Body of pancreas (tissue), 4 donors: ENCODE results near the gene LASP1NB.

Experiments
- ATAC-seq: fragments of 150-250 bp; one replicate; pipeline ENCODE4 v1.9.1; 2016
- DNase-seq, 4 donors: peaks; one replicate each; pipeline ENCODE4 v3.0.0-alpha.2; 2019
- H3K27ac ChIP-seq, 4 donors: fragments of 200-600 bp; sonication (generic); 1 replicate in 3 of 4; 2 replicates in 1 of 4; pipeline versions ENCODE4 v1.5.1 to v1.6.1; 2016 to 2019; ENCODE audit warnings: mild to moderate bottlenecking in 1 of 4, mixed read lengths in 1 of 4, moderate library complexity in 1 of 4
- H3K27me3 ChIP-seq, 2 donors: fragments of 200-600 bp; sonication (generic); one replicate each; pipeline ENCODE4 v1.6.0; 2016; ENCODE audit warnings: mild to moderate bottlenecking in 1 of 2
- H3K36me3 ChIP-seq, 2 donors: fragments of 200-600 bp; sonication (generic); replicated peaks in 1 of 2; 2 replicates each; pipeline ENCODE4 v1.5.1; 2016; ENCODE audit warnings: low read depth in 2 of 2; ENCODE audit not compliant: insufficient read depth in 1 of 2
- H3K4me1 ChIP-seq: fragments of 200-600 bp; sonication (generic); one replicate; pipeline ENCODE4 v1.6.0; 2016
- H3K4me3 ChIP-seq, 2 donors: fragments of 200-600 bp; sonication (generic); 1 replicate in 1 of 2; 2 replicates in 1 of 2; pipeline ENCODE4 v1.5.1; 2016 to 2019
- H3K9me3 ChIP-seq, 3 donors: fragments of 200-600 bp; sonication (generic); 1 replicate in 2 of 3; 2 replicates in 1 of 3; pipeline ENCODE4 v1.5.1; 2016
- POLR2A ChIP-seq, 3 donors: fragments of 450-650 bp; IDR thresholded peaks; one replicate each; pipeline ENCODE4 v1.6.1; 2016; ENCODE audit warnings: antibody characterized with exemption in 3 of 3, mild to moderate bottlenecking in 2 of 3
- WGBS, 2 donors: methylation state at CpG; one replicate each; pipeline ENCODE4 v1.1.5; 2017; 5-methylcytosine and 5-hydroxymethylcytosine counted together
- intact Hi-C: fragments of 100-400 bp; cut with DNase I; formaldehyde crosslinking; loops from one replicate; pipeline ENCODE4 v1.15.1; 2023
- TF ChIP-seq, protein P1 (sequence below), 7 experiments: fragments of 450-650 bp in 4 of 7; fragments of 200-600 bp in 3 of 7; sonication (generic) in 3 of 7; IDR thresholded peaks; one replicate each; pipeline ENCODE4 v1.5.1; 2016 to 2019; ENCODE audit warnings: antibody characterized with exemption in 7 of 7

The LASP1NB gene

DNA sequence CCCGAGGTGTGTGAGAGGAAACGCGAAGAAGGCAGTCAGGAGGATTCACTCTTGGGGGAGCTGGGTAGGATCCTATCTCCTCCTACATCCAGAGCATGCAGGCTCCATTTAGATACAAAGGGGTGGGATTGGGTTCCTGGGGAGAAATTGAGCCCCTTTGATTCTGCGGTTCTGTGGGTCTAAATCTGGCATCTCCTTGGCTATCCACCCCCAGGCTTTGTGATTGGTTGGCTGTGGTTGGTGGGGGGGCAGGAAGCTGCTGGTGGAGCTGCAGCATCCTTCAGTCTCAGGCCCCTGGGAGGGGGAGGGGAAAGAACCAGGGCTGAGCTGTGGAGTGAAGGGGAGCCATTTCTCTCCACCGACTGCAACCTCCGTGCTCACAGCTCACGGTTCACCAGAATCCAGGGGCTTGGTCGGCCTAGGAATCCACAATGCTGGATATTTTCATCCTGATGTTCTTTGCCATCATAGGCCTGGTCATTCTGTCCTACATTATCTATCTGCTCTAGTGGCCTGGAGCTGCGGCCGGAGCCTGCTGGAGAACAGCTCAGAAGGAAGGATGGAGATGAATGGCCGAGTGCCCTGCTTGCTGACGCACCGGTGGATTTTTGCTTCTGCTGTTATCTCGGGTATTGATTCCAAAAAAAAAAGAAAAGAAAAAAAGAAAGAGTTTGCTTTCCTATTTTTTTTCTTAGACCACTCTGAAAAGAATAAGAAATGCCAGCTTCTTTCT lies at the start of gene LASP1NB:
Gene LASP1NB (plus strand): TSS at position 352 of the 733 bp plus-strand sequence.
- no peak for ATAC-seq
- DNase-seq: no peak
- H3K36me3 ChIP-seq: peaks cover 0 to 1% of the 10 kb centered on the region in 2 donors
- intact Hi-C loops: no loop called here
- WGBS, 2 donors: 64 to 67% methylated on average over 10 to 14 of the region's 14 CpGs
- no peaks in the 10 kb centered on the region for H3K27me3 ChIP-seq
- H3K4me1 ChIP-seq: peaks cover 14% of the 10 kb centered on the region
- no peak within 1 kb of the TSS for H3K27ac ChIP-seq
- no peak for TF ChIP-seq POLR2A (IDR thresholded peaks at IDR 0.05)
- TF ChIP-seq, protein P1, sequence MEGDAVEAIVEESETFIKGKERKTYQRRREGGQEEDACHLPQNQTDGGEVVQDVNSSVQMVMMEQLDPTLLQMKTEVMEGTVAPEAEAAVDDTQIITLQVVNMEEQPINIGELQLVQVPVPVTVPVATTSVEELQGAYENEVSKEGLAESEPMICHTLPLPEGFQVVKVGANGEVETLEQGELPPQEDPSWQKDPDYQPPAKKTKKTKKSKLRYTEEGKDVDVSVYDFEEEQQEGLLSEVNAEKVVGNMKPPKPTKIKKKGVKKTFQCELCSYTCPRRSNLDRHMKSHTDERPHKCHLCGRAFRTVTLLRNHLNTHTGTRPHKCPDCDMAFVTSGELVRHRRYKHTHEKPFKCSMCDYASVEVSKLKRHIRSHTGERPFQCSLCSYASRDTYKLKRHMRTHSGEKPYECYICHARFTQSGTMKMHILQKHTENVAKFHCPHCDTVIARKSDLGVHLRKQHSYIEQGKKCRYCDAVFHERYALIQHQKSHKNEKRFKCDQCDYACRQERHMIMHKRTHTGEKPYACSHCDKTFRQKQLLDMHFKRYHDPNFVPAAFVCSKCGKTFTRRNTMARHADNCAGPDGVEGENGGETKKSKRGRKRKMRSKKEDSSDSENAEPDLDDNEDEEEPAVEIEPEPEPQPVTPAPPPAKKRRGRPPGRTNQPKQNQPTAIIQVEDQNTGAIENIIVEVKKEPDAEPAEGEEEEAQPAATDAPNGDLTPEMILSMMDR (IDR thresholded peaks at IDR 0.05): no peak
- no peak within 1 kb of the TSS for H3K4me3 ChIP-seq
- H3K9me3 ChIP-seq: no peaks in the 10 kb centered on the region

DNA sequence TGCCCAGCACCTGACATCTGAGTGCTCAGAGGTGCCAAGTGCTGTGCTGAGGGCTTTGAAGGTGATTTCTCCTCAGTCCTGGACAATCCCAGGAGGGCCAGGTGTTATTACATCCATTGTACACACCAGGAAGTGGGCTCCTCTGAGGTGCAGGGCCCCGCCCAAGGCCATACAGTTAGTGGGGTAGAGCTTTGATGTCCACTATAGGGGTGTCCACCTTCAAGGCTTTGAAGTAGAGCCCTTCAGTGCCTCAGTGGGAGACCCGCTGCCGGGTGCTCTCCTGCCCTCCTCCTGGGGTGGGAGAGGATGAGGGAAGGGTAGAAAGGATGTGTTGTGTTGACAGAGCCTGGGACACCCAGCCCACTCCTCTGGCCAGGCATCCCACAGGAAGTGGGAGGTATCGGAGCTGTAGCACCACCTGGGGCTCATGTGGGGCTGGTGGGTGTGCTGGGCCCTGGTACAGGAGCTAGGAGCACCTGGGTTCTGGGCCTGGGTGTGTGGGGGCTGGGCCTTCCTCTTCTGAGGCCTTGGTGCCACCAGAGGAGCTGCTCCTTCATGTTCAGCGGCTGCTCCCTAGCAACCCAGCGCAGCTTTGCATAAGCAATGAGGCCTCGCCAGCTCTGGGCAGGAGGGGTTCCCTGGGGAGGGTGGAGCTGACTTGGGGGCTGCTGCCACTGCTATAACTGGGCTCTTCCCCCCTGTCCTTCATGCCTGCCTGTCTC lies 48.1 kb upstream of the LASP1NB start:
- DNase-seq (peak in 1 of 4 donors; percentile 39), ATAC-seq (no peak)
- Histone ChIP-seq H3K36me3 (peaks cover 0 to 8% of the 10 kb centered on the region in 2 donors), H3K9me3 (no peaks in the 10 kb centered on the region), H3K27ac (peak overlapping the region in 3 of 4 donors; percentile 15 to 48 (median 41)), H3K4me3 (no peak overlapping the region), H3K27me3 (no peaks in the 10 kb centered on the region), H3K4me1 (peaks cover 79% of the 10 kb centered on the region)
- intact Hi-C loops: no loop called here
- WGBS, 2 donors: 71 to 100% methylated on average over 1 to 5 of the region's 7 CpGs
- no peak for TF ChIP-seq POLR2A (IDR thresholded peaks at IDR 0.05)
- TF ChIP-seq, protein P1 (IDR thresholded peaks at IDR 0.05): no peak

DNA sequence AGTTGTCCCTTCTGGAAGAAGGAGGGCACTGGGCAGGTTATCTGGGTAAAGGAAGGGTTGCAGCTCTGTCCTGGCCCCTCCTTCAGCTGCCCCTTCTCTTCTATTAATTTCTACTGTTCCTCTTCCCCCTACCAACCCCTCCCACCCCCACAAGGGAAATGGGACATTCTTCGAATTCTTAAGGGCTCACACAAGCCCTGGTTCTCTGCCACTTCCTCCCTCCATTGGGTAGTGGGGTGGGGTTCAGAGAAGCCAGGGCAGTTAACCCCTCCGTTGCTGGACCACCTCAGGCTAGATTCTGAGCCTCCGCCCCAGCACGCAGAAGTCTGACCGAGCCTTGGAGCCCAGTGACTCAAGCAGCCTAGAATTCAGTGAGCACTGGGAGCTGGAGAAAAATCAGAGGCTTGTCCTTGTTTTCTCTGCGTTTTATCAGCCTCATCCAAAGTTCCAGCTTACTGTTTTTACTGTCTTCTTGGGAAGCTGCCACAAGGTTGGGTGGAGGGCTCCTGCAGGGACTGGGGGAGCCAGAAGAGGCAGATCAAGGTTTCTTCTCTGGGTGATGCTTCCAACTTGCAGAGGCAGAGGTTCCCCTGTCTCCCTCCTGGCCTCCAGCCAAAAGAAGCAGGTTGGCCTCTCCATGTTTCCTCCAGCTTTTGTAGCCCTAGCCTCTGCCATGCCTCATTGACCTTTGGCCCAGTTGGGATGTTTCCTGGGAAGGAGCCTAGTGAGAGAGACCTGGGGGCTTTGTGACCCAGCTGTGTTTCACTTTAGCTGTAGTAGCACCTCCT lies 45.3 kb upstream of the LASP1NB start:
- intact Hi-C loops: no loop called here
- no peaks in the 10 kb centered on the region for H3K27me3 ChIP-seq

DNA sequence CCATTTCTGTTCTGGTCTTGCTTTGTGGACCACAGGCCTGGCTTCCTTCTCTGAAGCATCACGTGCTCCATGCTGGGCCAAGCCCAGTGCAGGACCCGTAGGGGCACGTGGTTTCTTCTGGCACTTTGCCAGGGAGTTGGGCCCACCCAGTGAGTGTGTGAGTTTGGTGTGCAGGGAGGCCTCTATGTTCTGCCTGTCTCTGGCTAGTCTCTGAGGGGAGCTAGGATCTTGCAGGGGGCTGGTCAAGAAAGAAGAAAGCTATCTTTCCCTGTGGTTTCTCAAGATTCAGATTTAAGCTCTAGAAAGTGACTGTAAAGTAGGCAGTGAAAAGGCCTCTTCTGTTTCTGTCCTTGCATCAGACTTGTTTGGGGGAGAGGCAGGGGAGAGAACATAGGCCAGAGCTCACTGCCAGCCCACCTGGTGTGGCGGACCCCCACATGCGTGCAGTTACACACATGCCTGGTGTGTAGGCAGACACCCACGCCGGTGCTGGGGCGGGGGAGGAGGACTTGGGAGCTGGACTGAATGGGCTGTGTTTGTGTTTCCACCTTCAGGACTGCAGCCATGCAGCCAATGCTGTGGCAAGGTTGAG lies 43.7 kb upstream of the LASP1NB start:
- H3K9me3 ChIP-seq: no peaks in the 10 kb centered on the region
- WGBS, 2 donors: 20 to 48% methylated on average over 7 to 8 of the region's 8 CpGs
- peaks cover 0 to 11% of the 10 kb centered on the region in 2 donors for H3K36me3 ChIP-seq
- ATAC-seq (no peak), DNase-seq (peak in 2 of 4 donors; percentile 43 to 53)
- no peaks in the 10 kb centered on the region for H3K27me3 ChIP-seq
- no peak overlapping the region for H3K4me3 ChIP-seq
- intact Hi-C loops: no loop called here
- TF ChIP-seq POLR2A (IDR thresholded peaks at IDR 0.05): no peak
- TF ChIP-seq, protein P1 (IDR thresholded peaks at IDR 0.05): no peak
- H3K27ac ChIP-seq: peak overlapping the region in 3 of 4 donors; percentile 71 to 82 (median 75)
- H3K4me1 ChIP-seq: peaks cover 76% of the 10 kb centered on the region

More for the DNA sequence above, 45.3 kb upstream of the LASP1NB start:
- Histone ChIP-seq H3K9me3 (no peaks in the 10 kb centered on the region), H3K4me3 (no peak overlapping the region), H3K27ac (peak overlapping the region; percentile 34 to 82 (median 73)), H3K4me1 (peaks cover 69% of the 10 kb centered on the region), H3K36me3 (peaks cover 0 to 11% of the 10 kb centered on the region in 2 donors)
- TF ChIP-seq POLR2A (IDR thresholded peaks at IDR 0.05): peak in 1 of 3 donors; percentile 32
- TF ChIP-seq, protein P1 (IDR thresholded peaks at IDR 0.05): no peak
- peak; percentile 56 to 73 (median 63) for DNase-seq
- peak; percentile 86 for ATAC-seq
- 0 to 28% methylated on average over 3 to 6 of the region's 6 CpGs for WGBS, 2 donors
